Measurements from ENCODE around the gene PPT2.

- TF ChIP-seq, protein P1, sequence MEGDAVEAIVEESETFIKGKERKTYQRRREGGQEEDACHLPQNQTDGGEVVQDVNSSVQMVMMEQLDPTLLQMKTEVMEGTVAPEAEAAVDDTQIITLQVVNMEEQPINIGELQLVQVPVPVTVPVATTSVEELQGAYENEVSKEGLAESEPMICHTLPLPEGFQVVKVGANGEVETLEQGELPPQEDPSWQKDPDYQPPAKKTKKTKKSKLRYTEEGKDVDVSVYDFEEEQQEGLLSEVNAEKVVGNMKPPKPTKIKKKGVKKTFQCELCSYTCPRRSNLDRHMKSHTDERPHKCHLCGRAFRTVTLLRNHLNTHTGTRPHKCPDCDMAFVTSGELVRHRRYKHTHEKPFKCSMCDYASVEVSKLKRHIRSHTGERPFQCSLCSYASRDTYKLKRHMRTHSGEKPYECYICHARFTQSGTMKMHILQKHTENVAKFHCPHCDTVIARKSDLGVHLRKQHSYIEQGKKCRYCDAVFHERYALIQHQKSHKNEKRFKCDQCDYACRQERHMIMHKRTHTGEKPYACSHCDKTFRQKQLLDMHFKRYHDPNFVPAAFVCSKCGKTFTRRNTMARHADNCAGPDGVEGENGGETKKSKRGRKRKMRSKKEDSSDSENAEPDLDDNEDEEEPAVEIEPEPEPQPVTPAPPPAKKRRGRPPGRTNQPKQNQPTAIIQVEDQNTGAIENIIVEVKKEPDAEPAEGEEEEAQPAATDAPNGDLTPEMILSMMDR (IDR thresholded peaks at IDR 0.05): no peak
- TF ChIP-seq POLR2A (IDR thresholded peaks at IDR 0.05): no peak
Observed at GRCh38 chr6:32114796-32115195, 39.1 kb upstream of the PPT2 start.

All from thyroid gland (tissue), 4 donors.